Ovary (tissue), 3 donors: Measurements from ENCODE around the gene TOR1AIP1.

Source experiments
- CTCF ChIP-seq, 3 donors: fragments of 450-650 bp in 2 of 3; fragments of 200-600 bp in 1 of 3; IDR thresholded peaks; one replicate each; pipeline versions ENCODE4 v1.5.1 to v1.8.0; 2016 to 2022; ENCODE audit warnings: antibody characterized with exemption in 3 of 3, mild to moderate bottlenecking in 1 of 3
- POLR2A ChIP-seq: fragments of 450-650 bp; IDR thresholded peaks from one replicate; pipeline ENCODE4 v1.6.1; 2017; ENCODE audit warnings: antibody characterized with exemption, mild to moderate bottlenecking, moderate library complexity
- donor health status: DM: no; HTN: no; CAD: no.

DNA sequence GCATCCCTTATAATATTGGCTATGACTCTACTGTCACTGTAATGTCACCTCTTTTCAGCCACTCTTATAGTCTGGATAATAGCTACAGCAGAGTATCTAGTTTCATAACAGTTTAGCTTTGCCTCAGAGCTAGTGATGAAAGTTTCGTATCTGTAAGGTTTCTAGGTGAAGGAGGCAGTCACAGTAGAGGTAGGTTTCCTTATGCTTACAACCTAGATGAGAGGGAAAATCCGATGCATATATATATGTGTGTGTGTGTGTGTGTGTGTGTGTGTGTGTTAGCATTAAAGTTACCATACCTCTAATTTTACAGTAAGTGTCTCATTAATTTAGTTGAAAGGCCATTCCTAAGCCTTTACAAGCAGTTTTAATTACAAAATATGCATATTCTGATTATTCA is 2.3 kb upstream of the TOR1AIP1 start:
- TF ChIP-seq CTCF (IDR thresholded peaks at IDR 0.05) (no peak), POLR2A (no peak)
